ENCODE measurements around the gene LIPN. TPM values are rescaled to one million over a fixed set of nuclear protein-coding genes. Genes with fewer than 3 reads are reported as not detected.

Gene LIPN
- total RNA-seq, 1 experiment from 2014 or later = not detected

DNA sequence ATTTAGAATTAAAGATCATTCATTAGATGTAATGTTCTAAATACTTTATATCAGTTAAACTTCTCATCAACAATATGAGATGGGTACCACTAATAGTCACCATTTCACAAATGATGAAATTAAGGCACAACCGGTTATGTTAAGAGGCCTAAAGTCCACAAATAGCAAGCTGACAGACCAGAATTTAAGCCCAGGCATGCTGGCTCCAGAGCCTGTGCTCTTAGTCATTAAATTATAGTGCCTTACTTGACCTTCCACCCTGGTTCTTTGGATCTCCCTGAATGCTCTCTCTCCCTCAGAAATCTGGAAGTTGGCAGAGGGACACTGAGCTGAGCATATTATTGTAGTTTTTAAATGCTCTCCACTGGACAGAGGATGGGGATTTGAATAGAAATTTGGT, 3.6 kb downstream of the LIPN start:
- Mint-ChIP-seq H3K27ac (no peak overlapping the region), H3K27me3 (ENCODE audit: low read depth) (no peaks in the 10 kb centered on the region), H3K4me3 (no peak overlapping the region), H3K4me1 (peaks cover 6 to 8% of the 10 kb centered on the region in 2 experiments; a peak in 3 of 4 replicates), H3K9me3 (no peaks in the 10 kb centered on the region), H3K36me3 (ENCODE audit: insufficient read depth in 1 of 3, low read depth in 3 of 3) (no peaks in the 10 kb centered on the region)
- Histone ChIP-seq H3T11ph (ENCODE audit: low read length) (no peak overlapping the region), H3K79me1 (ENCODE audit: insufficient read depth, low read depth, low read length, poor library complexity, severe bottlenecking) (no peaks in the 10 kb centered on the region), H2BK15ac (ENCODE audit: low read depth, low read length) (no peak overlapping the region), H4K5ac (ENCODE audit: insufficient read length, low read depth, low read length) (no peak overlapping the region), H3K27ac (ENCODE audit: insufficient read length, low read depth, low read length) (no peak overlapping the region), H4K8ac (replicated peaks; ENCODE audit: insufficient read length, low read depth, low read length) (no peak overlapping the region), H3K4me1 (ENCODE audit: insufficient read depth, low read length) (no peaks in the 10 kb centered on the region), H3K14ac (ENCODE audit: insufficient read depth, low read length) (no peak overlapping the region), H3K9me3 (ENCODE audit: control insufficient read depth, low read depth, low read length) (no peaks in the 10 kb centered on the region), H4K91ac (ENCODE audit: insufficient read length, low read depth, low read length) (no peak overlapping the region), H3K9ac (ENCODE audit: extremely low read depth, insufficient read length, low read length) (no peak overlapping the region), H2AK5ac (ENCODE audit: insufficient read length, low read length) (no peak overlapping the region), H3K23me2 (ENCODE audit: insufficient read length, low read depth, low read length, poor library complexity, severe bottlenecking) (no peaks in the 10 kb centered on the region), H3K4ac (ENCODE audit: low read depth, low read length) (no peak overlapping the region), H2BK120ac (ENCODE audit: low read depth, low read length, poor library complexity, severe bottlenecking) (no peak overlapping the region), H3K27me3 (ENCODE audit: insufficient read depth, low read length) (no peaks in the 10 kb centered on the region), H3K4me2 (ENCODE audit: insufficient read depth, insufficient read length, low read length) (no peak overlapping the region), H3K79me2 (ENCODE audit: insufficient read depth, low read length) (no peaks in the 10 kb centered on the region), H2BK5ac (ENCODE audit: insufficient read length, low read length) (no peak overlapping the region), H3K56ac (ENCODE audit: insufficient read length, low read depth, low read length) (no peak overlapping the region), H3K23ac (ENCODE audit: insufficient read length, low read depth, low read length) (no peak overlapping the region), H2AFZ (ENCODE audit: low read length) (no peak overlapping the region), H3K18ac (ENCODE audit: insufficient read length, low read depth, low read length) (no peak overlapping the region), H4K20me1 (ENCODE audit: control insufficient read depth, insufficient read depth, insufficient read length) (no peaks in the 10 kb centered on the region), H2BK20ac (ENCODE audit: low read depth, low read length, poor library complexity, severe bottlenecking) (no peak overlapping the region), H2BK12ac (ENCODE audit: insufficient read length, low read depth, low read length) (no peak overlapping the region)
- DNase-seq = no peak
- WGBS (ENCODE audit: extremely low coverage, insufficient read length, low lambda C conversion rate) = no CpG with 5 or more reads among the region's 1 CpG
- TF ChIP-seq, protein P1, sequence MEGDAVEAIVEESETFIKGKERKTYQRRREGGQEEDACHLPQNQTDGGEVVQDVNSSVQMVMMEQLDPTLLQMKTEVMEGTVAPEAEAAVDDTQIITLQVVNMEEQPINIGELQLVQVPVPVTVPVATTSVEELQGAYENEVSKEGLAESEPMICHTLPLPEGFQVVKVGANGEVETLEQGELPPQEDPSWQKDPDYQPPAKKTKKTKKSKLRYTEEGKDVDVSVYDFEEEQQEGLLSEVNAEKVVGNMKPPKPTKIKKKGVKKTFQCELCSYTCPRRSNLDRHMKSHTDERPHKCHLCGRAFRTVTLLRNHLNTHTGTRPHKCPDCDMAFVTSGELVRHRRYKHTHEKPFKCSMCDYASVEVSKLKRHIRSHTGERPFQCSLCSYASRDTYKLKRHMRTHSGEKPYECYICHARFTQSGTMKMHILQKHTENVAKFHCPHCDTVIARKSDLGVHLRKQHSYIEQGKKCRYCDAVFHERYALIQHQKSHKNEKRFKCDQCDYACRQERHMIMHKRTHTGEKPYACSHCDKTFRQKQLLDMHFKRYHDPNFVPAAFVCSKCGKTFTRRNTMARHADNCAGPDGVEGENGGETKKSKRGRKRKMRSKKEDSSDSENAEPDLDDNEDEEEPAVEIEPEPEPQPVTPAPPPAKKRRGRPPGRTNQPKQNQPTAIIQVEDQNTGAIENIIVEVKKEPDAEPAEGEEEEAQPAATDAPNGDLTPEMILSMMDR (conservative IDR thresholded peaks at IDR 0.05) = no peak
